GM18505 (cell line): ENCODE measurements around the gene AGBL1.

ENCODE experiments used
- ATAC-seq: cut with Tn5 transposase; IDR thresholded peaks from one replicate; pipeline ENCODE4 v1.9.1; 2021; ENCODE audit not compliant: unreplicated experiment
- POLR2A ChIP-seq: IDR thresholded peaks from 4 replicates; pipeline ENCODE4 v1.6.1; 2011; ENCODE audit warnings: borderline replicate concordance; ENCODE audit not compliant: insufficient read depth, insufficient read length; ENCODE audit errors: extremely low read depth

The AGBL1 gene

DNA sequence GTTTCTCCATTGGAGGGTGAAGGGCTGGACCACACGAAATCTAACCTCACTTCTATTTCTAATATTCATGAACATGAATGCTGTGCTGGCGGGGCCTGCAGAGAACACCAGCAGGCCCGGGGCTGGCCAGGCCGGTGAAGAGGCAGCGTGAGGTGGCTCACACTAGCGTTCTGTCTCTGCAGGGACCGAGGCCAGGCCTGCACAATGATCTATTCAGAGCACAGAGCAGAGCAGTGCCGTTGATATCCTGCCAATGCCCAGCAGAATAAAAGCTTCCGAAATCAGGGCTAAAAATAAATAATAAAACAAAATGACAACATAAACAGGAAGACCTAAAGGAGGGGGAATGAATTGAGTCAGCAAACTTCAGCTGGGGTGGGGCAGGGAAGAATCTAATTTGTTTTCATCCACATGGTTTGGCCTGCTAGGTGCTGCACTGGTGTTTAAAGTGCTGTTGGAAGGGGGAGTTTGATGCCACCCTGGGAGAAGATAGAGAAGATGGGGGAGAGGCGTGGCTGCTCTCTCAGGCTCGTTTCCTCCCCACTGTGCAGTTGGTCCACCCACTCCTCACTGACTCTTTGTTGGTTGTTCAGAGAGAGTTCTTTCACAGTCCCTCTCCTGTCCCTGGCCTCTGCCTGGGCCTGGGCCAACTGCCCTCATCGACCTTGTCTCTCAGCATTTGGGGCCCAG is 837.1 kb downstream of the AGBL1 start:
- ATAC-seq, result no peak

DNA sequence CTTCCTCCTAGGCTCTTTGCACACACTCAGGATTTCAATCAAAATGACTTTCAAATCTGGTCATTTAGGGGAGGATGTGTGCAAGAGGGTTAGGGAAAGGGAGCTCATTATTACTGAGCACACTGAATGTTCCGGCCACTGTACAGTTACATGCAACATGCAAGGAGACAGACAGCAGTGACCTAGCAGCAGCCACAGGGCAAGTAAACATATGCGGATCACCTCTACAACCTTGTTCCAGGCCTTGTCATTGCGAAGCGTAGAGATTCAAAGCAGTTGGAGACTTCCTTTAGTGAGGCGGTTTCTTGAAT is 837.6 kb downstream of the AGBL1 start:
- TF ChIP-seq POLR2A, result no peak
- no peak for ATAC-seq

More for the DNA sequence above, 837.1 kb downstream of the AGBL1 start:
- no peak for TF ChIP-seq POLR2A

DNA sequence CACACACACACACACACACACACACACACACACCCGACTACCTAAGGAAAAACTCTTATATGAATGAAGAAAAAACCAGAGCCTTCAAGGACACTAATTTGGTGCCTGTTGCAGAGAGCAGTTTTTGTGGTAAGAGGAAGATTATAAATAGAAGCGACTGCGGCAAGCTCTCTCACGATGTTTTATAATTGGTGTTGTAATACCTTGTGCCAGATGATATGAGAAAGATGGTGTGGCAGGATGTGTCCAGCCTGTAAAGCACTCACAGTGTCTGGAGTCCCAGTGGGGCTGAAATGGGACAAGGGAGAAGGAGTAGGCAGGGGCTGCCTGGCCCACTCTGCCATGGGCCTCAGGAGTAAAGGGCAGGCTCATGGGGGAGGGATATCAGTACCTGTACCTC is 839.9 kb downstream of the AGBL1 start:
- no peak for ATAC-seq
- TF ChIP-seq POLR2A, result no peak

DNA sequence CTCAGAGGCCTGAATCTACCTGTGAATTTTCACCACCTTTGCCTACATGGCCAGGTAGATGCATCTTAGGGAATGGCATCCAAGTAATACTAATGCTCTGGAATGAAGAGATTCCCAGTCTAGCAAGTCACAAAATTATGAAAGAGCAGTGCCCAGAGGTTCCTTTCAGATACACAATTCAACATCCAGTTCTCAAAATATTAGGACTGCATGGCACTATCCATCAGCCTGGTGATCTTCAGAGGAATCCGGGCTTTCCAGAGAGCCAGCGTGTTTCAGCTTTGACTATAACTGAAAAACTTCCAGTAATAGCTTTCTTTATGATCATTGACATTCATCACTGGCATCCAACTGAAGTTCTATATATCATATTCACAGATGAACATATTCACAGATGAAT is 849.8 kb downstream of the AGBL1 start:
- no peak for TF ChIP-seq POLR2A
- ATAC-seq, result no peak

DNA sequence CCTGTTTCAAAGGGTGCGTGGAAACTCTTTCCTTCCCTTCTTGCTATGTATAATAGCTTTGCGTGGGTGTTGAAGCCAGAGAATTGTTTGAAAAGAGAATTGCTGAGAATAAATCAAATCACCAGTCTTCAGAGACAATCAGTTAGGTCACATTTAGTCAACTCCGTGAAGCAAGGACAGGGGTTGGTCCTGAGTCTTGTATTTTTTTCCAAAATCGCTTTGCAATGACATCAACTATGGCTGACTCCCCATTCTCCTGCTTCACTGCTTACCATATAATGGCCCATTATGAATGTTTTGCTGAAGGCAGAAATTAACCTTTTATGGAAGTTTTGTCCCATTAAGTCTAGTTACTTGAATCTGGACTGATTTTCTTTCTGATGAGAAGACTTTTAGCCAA is 852.8 kb downstream of the AGBL1 start:
- no peak for ATAC-seq
- no peak for TF ChIP-seq POLR2A

DNA sequence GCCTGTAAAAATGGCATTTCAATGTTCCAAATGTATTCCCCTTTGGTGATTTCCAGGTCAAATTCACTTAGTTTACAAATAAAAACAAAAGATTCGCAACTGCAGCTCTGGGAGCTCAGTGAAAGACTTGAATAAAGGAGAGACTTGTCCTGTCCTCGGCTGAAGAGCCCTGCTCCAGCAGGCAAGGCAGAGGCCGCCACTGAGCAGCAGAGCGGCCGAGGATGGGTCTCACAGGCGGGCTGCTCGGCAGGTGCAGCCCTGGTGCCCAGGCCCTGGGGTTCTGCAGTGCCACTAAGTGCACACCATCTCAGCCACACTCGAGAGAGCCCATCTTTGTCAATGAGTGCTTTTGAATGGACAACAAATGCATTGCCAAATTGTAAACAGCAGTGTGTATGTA is 856.2 kb downstream of the AGBL1 start:
- no peak for TF ChIP-seq POLR2A
- ATAC-seq, result no peak

DNA sequence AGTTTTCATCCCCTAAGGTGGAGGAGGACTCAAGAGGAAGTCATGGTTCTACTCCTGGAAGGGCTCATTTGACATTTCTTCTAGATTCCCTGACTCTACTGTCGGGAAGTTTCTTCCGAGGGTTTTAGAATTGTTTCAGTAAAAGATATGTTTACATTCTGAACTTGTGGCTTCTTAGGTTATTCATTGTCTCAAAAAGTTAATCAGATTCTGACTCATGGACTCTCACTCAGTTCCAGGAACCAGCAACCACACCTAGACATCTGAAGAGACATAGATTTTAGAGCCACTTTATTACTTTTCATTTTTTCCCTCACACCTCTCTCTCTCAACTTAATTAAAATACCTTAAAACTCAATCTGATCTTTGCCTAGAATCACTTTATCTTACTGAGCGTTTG is 862.6 kb downstream of the AGBL1 start:
- no peak for ATAC-seq
- TF ChIP-seq POLR2A, result no peak

DNA sequence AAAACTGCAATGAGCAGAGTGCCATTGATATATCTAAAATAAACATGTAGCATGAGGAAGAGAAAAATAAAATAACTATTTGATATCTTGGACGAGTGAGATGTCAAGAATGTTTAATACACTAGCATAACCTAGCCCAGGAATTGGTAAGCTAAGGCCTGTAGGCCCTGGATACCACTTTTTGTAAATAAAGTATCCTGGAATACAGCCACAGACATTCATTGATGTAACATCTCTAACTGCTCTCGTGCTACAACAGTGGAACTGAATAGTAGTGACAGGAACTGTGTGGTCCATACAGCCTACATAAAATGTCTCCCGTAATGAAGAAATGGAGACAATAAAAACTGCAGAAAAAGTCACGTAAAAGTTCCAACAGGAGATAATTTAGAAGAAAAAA is 869.0 kb downstream of the AGBL1 start:
- no peak for TF ChIP-seq POLR2A
- no peak for ATAC-seq

DNA sequence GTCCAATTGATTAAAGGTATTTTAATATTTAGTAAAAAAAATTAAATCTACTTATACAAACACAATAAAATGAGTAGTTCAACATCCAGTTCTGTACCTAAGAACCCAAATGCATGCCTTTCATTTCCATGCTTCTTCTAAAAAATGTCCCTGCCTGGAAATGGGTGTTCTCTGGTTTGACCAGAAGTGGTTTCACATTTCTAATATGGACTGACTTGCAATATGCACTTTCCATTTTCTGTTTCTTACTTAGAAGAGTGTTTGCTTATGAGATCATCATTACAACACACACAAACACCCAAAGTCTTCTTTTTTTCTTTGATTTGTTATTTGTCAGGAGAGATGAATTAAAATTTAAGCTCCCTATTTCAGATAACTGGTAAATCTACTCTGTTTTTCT is 879.6 kb downstream of the AGBL1 start:
- no peak for ATAC-seq
- TF ChIP-seq POLR2A, result no peak

DNA sequence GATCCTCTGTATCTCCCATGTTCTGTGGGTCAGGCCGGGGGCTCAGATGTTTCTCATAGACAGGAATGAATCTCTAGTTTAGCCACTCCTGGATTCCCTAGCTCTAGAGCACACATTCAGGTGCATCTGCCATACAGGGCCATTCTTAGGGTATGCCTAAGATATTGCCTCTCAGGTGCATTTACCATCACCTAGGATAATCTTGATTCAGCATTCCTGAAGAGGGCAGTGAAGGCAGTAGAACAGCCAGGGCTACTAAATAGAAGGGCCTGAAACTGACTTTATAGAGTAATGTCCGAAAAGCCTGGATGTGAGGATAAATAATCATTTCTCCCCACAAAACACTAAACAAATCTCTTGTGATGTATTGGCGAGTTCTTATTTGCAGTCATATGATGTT is 882.0 kb downstream of the AGBL1 start:
- TF ChIP-seq POLR2A, result no peak
- ATAC-seq, result no peak

DNA sequence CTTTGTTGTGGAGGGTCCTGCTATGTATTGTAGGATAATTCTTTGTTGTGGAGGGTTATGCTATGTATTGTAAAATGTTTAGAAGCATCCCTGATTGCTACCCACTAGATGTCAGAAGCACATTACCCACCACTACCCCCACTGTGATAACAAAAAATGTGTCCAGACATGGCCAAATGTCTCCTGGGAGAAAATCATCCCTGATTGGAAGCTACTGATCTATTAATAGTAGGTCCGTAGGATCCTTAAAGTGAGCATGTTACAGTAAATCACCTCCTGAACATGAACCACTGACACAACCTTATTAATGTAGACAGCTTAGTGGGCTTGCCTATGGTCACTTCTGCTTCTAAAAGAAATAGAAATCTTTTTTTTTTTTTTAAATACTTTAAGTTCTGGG is 884.6 kb downstream of the AGBL1 start:
- ATAC-seq, result no peak
- no peak for TF ChIP-seq POLR2A

DNA sequence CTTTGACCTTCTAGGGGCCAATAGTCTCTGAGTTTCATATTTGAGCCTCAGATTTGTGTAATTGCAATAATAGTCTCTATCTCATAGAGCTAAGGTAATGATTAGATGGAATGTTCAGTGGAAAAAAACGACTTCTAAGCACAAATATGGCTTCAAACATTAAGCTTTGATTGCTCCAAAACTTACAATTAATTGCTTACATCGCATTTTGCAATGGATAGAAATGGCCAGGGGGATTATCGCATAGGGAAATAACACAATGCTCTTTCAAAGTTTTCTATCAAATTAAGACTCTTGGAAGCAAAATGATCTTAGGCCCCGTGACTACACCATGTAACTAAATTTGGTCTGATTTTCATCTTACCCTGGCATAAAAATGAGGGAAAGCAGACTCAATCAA is 888.6 kb downstream of the AGBL1 start:
- no peak for ATAC-seq

DNA sequence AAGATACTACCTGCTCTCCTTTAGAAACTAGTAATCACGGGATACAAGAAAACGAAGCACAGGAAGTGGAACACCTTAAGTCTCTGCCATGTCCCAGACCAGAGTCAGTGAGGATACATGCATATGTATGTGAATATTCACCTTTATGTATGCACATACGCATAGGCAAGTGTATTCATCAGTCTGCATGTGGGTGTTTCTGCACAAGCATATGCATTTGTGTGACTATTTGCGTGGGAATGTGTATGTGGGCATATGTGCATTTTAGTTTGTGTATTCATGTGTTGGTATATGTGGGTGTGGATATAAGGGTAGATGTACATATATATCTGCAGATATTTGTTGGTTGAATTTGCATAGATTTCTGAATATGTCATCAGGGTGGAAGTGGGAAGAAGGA is 889.7 kb downstream of the AGBL1 start:
- ATAC-seq, result no peak
- no peak for TF ChIP-seq POLR2A

More for the DNA sequence above, 888.6 kb downstream of the AGBL1 start:
- TF ChIP-seq POLR2A, result no peak

DNA sequence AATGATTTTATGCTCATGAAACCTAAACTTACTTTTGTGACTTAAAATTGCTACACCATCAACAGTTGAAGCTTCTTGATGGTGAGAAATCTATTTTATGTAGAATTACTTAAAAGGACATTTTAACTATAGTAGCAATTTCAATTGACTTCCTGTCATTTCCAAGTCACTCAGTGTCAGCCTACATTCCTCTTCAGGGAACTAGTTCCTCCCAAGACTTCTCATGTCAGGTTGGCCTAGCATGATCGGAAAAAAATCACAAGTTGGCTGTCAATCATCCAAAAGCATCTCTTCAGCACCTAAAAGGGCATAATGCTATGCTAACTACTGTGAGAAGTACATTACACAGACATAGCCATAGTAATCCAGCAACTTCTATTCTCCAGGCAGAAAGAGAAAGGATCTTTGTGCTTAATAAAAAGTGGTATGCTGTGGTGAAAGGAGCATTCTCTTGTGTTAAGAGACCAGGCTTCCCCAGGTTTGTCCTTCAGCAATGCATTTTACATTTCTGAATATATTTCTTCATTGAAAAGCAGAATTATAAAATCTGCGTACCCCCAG is 893.7 kb downstream of the AGBL1 start:
- no peak for TF ChIP-seq POLR2A
- no peak for ATAC-seq

DNA sequence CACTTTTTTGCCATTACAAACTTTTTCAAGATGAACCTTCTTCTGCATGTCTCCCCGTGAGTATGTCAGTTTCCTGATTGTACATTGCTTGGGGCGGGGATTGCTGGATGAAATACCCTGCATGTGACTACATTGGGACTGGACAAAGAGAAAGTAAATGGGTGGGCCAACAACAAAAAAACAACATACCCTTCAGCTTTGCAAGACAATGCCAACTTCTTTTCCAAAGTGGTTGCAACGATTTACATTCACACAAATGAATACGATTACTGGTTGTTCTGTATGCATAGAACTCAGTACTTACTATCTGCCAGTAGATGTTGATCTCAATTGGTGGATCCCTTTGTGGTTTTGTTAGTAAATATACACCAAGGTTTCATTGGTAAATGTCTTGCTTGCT is 908.4 kb downstream of the AGBL1 start:
- no peak for ATAC-seq
- no peak for TF ChIP-seq POLR2A

DNA sequence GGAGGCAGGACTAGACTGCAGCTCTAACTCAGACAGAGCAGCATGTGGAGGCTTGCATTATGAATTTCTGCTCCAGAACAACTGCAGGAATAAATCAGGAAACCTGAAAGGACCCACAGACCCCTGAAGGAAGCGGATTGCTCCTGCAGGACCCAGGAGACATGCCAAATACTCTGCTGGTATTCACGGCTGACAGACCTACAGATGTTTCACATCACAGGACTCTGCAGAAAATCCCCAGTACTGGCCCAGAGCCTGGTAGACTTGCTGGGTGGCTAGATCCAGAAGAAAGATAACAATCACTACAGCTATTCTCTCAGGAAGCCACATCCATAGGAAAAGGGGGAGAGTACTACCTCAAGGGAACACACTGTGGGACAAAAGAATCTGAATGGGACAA is 942.1 kb downstream of the AGBL1 start:
- no peak for TF ChIP-seq POLR2A
- ATAC-seq, result no peak
